Mesothelial cell of epicardium (in vitro differentiated cells): ENCODE measurements around the gene CDIP1. TPM values are rescaled to one million over a fixed set of nuclear protein-coding genes. Genes with fewer than 3 reads are reported as not detected.
A peak's percentile ranks its signal among the peaks of the same experiment; 100 is the strongest.

Experiments used
- DNase-seq, 2 experiments: peaks; one replicate each; pipeline ENCODE4 v3.0.0; 2021; ENCODE audit warnings: low spot score in 2 of 2; ENCODE audit not compliant: unreplicated experiment in 2 of 2
- H3K27ac Mint-ChIP-seq: 2 replicates; pipeline ENCODE4 v1.8.0; 2021; ENCODE audit warnings: mixed read lengths
- H3K27me3 Mint-ChIP-seq: 2 replicates; pipeline ENCODE4 v1.8.0; 2021; ENCODE audit warnings: low read depth, mixed read lengths
- H3K36me3 Mint-ChIP-seq: 2 replicates; pipeline ENCODE4 v1.8.0; 2021; ENCODE audit warnings: mixed read lengths
- H3K4me1 Mint-ChIP-seq: 2 replicates; pipeline ENCODE4 v1.8.0; 2021; ENCODE audit warnings: mixed read lengths
- H3K4me3 Mint-ChIP-seq: 2 replicates; pipeline ENCODE4 v1.8.0; 2021; ENCODE audit warnings: mild to moderate bottlenecking, moderate library complexity, mixed read lengths
- H3K9me3 Mint-ChIP-seq: 2 replicates; pipeline ENCODE4 v1.8.0; 2021; ENCODE audit warnings: mixed read lengths
- CTCF ChIP-seq: fragments of 200-600 bp; sonication (generic); IDR thresholded peaks from one replicate; pipeline ENCODE4 v1.5.0; 2021; ENCODE audit warnings: antibody characterized with exemption; ENCODE audit not compliant: unreplicated experiment
- total RNA-seq: library from RNA; stranded (reverse); gene quantifications from 3 replicates; pipeline ENCODE4 v1.2.1, GENCODE V29; 2021

CDIP1 gene
- total RNA-seq: 24.2 to 28.2 TPM (median 27.0 TPM) in 3 replicates

DNA sequence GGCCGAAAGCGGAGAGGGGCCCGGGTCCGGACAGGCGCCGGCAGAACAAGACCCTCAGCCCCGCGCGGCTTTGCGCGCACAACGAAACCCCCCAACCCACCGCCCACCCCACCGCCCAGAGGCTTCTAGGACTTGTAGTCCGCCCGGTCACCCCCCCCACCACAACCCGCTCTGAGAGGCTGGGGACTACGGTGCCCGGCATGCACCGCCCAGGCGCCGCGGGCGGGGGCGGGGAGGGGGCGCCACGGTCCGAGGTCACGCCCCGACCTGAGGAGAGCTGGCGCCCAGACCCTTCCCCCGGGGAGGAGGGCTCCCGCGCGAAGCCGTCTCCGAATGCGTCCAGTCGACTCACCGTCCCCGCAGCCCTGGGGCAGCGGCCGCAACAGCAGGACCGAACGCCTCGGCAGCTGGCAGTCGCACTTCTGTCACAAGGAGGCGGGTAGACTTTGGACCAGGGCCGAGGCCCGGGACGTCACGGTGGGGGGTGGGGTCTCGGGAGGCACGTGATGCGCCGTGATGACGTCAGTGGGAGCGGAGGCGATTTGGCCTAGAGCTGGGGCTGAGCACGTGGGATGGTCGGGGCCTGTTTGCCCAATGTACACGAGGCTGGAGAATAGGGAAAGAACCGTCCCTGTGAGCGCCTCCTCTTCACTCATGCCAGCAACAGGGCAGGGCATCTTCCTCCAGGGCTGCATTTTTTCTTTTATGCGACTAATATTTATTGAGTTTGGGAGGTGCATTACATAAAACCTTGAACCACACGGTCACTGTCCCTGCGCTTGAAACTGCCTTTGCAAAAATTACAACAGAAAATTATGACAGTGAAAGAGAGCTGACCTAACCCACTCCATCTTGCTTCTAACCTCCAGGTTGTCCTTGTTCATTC, at the start of gene CDIP1:
CDIP1 (minus strand) TSS at position 424 of the 886 bp plus-strand sequence. CDS start 24,643 bp downstream, outside the sequence.
- Mint-ChIP-seq H3K36me3 (peaks cover 9% of the 10 kb centered on the region), H3K4me3 (peak within 1 kb of the TSS; percentile 63), H3K4me1 (peaks cover 11% of the 10 kb centered on the region), H3K9me3 (peaks cover 10% of the 10 kb centered on the region), H3K27me3 (peaks cover 19% of the 10 kb centered on the region), H3K27ac (peak within 1 kb of the TSS; percentile 71)
- peak; percentile 78 to 90 for DNase-seq
- no peak for TF ChIP-seq CTCF

GRCh38 chr16:4586291-4586690, 47.7 kb upstream of the CDIP1 start:
- Mint-ChIP-seq H3K9me3 (no peaks in the 10 kb centered on the region), H3K4me1 (no peaks in the 10 kb centered on the region), H3K27ac (no peak overlapping the region), H3K27me3 (peaks cover 15% of the 10 kb centered on the region), H3K36me3 (no peaks in the 10 kb centered on the region), H3K4me3 (no peak overlapping the region)
- no peak for TF ChIP-seq CTCF
- no peak for DNase-seq

DNA sequence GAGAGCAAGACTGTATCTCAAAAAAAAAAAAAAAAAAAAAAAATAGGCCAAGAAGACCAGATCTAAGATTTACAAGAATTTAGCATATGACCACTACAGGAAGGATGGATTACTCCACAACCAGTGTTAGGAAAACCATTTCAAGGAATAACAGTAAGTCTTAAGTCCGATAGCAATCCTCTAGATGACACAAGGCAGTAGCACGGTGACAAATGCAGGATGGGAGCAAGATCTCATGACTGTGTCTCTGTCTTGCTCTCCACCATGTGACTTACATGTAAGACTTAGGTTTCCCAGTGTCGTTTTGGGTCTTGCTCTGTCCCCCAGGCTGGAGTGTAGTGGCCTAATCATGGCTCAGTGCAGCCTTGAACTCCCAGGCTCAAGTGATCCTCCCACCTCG, 45.3 kb upstream of the CDIP1 start:
- Mint-ChIP-seq H3K27me3 (peaks cover 15% of the 10 kb centered on the region), H3K9me3 (no peaks in the 10 kb centered on the region), H3K4me3 (no peak overlapping the region), H3K4me1 (no peaks in the 10 kb centered on the region), H3K27ac (no peak overlapping the region), H3K36me3 (no peaks in the 10 kb centered on the region)
- DNase-seq: no peak
- no peak for TF ChIP-seq CTCF

DNA sequence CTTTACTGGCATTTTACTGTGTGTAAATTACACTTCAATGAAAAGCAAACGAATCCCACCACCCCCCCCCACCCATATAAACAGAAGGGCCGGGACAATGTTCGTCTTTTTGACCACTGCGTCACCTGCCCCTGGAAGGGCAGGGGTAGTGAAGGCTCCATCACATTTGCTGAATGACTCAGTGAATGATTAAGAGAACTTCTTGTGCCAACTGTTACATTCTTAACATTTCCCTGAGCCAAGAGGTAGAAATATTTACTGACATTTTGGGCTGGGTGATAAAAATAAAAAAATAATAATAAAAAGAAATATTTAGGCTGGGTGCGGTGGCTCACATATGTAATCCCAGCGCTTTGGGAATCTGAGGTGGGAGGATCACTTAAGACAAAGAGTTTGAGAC, 41.7 kb upstream of the CDIP1 start:
- Mint-ChIP-seq H3K9me3 (no peaks in the 10 kb centered on the region), H3K27me3 (no peaks in the 10 kb centered on the region), H3K36me3 (no peaks in the 10 kb centered on the region), H3K27ac (no peak overlapping the region), H3K4me3 (no peak overlapping the region), H3K4me1 (no peaks in the 10 kb centered on the region)
- no peak for TF ChIP-seq CTCF
- no peak for DNase-seq

GRCh38 chr16:4578961-4579530, 40.5 kb upstream of the CDIP1 start:
- DNase-seq: no peak
- H3K4me3 Mint-ChIP-seq: no peak overlapping the region
- H3K9me3 Mint-ChIP-seq: no peaks in the 10 kb centered on the region
- H3K36me3 Mint-ChIP-seq: no peaks in the 10 kb centered on the region
- H3K27me3 Mint-ChIP-seq: no peaks in the 10 kb centered on the region
- no peaks in the 10 kb centered on the region for H3K4me1 Mint-ChIP-seq
- H3K27ac Mint-ChIP-seq: no peak overlapping the region
- no peak for TF ChIP-seq CTCF
